Endothelial cell of umbilical vein (primary cell): Measurements from ENCODE around the gene VPS37C.

Experiments used
- JUN ChIP-seq: IDR thresholded peaks from 2 replicates; pipeline ENCODE4 v1.6.1; 2011; ENCODE audit warnings: borderline replicate concordance, low read depth; ENCODE audit not compliant: insufficient read length, insufficient read depth
- MYC ChIP-seq: IDR thresholded peaks from one replicate; pipeline ENCODE4 v1.6.1; 2011; ENCODE audit warnings: mild to moderate bottlenecking, low read depth, low read length
- POLR2A ChIP-seq: IDR thresholded peaks from 2 replicates; pipeline ENCODE4 v1.6.1; 2012; ENCODE audit warnings: low read depth, mild to moderate bottlenecking, control low read depth, low read length
- POLR2AphosphoS5 ChIP-seq: IDR thresholded peaks from 2 replicates; pipeline ENCODE4 v1.6.1; 2012; ENCODE audit warnings: low read depth, mild to moderate bottlenecking, control low read depth, low read length, moderate library complexity; ENCODE audit not compliant: insufficient read depth
- TF ChIP-seq, protein P1 (sequence below), 2 donors: IDR thresholded peaks; 1 replicate in 1 of 2; 2 replicates in 1 of 2; pipeline ENCODE4 v1.5.1; 2011; ENCODE audit warnings: low read length in 2 of 2, mild to moderate bottlenecking in 2 of 2, moderate library complexity in 2 of 2, control low read depth in 1 of 2, inconsistent platforms in 1 of 2, low read depth in 1 of 2; ENCODE audit not compliant: insufficient read depth in 1 of 2; ENCODE audit errors: extremely low read depth in 1 of 2

DNA sequence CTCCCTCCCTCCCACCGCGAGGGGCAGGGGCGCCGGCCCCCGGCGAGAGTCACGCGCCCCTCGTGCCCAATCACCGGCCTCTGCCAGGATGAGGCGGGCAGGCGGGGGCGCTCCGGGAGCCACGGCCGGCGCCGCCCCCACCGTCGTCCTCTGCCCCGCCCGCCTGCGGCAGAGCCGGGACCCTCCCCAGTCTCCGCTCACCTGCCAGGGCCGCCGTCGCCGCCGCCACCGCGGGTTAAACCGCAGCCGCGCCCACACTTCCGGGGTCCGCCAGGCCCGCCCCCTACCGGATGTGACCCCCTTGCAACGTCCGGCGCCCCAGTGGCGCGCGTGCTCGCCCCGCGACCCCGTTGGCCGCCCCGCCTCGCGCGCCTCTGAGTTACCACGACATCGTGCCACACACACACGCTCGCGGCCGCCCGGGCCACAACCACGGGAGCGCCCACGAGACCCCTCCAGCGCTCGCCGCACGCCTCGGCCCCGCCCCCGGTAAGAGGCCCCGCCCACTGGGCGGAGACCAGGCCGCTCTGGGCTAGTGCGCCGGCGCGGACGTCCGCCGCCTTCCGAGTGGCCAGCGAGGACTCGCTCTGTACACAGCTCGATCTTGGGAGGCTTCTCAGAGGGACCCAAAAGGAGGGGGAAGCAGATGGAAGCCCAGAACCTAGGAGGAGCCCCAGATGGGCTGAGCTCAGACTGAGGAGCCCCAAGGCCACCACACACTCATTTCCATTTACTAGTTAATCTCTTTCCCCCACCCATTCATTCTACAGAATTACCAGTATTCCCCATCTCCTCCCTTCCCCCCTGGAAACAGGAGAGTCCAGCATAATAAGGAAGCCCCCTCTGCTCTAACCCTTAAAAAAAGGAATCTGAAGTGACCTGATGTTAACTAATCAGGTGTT lies at the start of gene VPS37C:
- TF ChIP-seq, protein P1, sequence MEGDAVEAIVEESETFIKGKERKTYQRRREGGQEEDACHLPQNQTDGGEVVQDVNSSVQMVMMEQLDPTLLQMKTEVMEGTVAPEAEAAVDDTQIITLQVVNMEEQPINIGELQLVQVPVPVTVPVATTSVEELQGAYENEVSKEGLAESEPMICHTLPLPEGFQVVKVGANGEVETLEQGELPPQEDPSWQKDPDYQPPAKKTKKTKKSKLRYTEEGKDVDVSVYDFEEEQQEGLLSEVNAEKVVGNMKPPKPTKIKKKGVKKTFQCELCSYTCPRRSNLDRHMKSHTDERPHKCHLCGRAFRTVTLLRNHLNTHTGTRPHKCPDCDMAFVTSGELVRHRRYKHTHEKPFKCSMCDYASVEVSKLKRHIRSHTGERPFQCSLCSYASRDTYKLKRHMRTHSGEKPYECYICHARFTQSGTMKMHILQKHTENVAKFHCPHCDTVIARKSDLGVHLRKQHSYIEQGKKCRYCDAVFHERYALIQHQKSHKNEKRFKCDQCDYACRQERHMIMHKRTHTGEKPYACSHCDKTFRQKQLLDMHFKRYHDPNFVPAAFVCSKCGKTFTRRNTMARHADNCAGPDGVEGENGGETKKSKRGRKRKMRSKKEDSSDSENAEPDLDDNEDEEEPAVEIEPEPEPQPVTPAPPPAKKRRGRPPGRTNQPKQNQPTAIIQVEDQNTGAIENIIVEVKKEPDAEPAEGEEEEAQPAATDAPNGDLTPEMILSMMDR (IDR thresholded peaks at IDR 0.05; ENCODE audit: extremely low read depth in 1 of 2, insufficient read depth in 1 of 2, low read depth in 1 of 2, low read length in 2 of 2), result no peak
- TF ChIP-seq POLR2A (peak; percentile 73), MYC (no peak), JUN (no peak), POLR2AphosphoS5 (peak; percentile 78)
